ENCODE data around the gene RRAGD.

Gene RRAGD

GRCh38 chr6:89359561-89359960, 52.5 kb downstream of the RRAGD start:
- TF ChIP-seq CTCF (conservative IDR thresholded peaks at IDR 0.05; ENCODE audit: control insufficient read depth, insufficient read depth, low read depth, low read length) = no peak

GRCh38 chr6:89357390-89357789, 54.7 kb downstream of the RRAGD start:
- no peak for TF ChIP-seq CTCF (conservative IDR thresholded peaks at IDR 0.05; ENCODE audit: control insufficient read depth, insufficient read depth, low read depth, low read length)
- H3K4me3 ChIP-seq (ENCODE audit: control insufficient read depth, low read depth, low read length) = no peak overlapping the region

More at GRCh38 chr6:89359561-89359960, 52.5 kb downstream of the RRAGD start:
- no peak for DNase-seq (ENCODE audit: low read depth)
- H3K4me3 ChIP-seq (ENCODE audit: control insufficient read depth, low read depth, low read length) = no peak overlapping the region

GRCh38 chr6:89356642-89357170, 55.4 kb downstream of the RRAGD start:
- no peak for TF ChIP-seq CTCF (conservative IDR thresholded peaks at IDR 0.05; ENCODE audit: control insufficient read depth, insufficient read depth, low read depth, low read length)
- no peak overlapping the region for H3K4me3 ChIP-seq (ENCODE audit: control insufficient read depth, low read depth, low read length)
- DNase-seq (ENCODE audit: low read depth) = no peak

More at GRCh38 chr6:89357390-89357789, 54.7 kb downstream of the RRAGD start:
- DNase-seq (ENCODE audit: low read depth) = no peak

- H3K4me3 ChIP-seq (ENCODE audit: control insufficient read depth, low read depth, low read length) = no peak overlapping the region
- no peak for TF ChIP-seq CTCF (conservative IDR thresholded peaks at IDR 0.05; ENCODE audit: control insufficient read depth, insufficient read depth, low read depth, low read length)
- DNase-seq (ENCODE audit: low read depth) = no peak
Observed at GRCh38 chr6:89355511-89356194, 56.4 kb downstream of the RRAGD start.

GRCh38 chr6:89353702-89354392, 58.2 kb downstream of the RRAGD start:
- TF ChIP-seq CTCF (conservative IDR thresholded peaks at IDR 0.05; ENCODE audit: control insufficient read depth, insufficient read depth, low read depth, low read length) = no peak
- no peak overlapping the region for H3K4me3 ChIP-seq (ENCODE audit: control insufficient read depth, low read depth, low read length)
- no peak for DNase-seq (ENCODE audit: low read depth)

- H3K4me3 ChIP-seq (ENCODE audit: control insufficient read depth, low read depth, low read length) = peak overlapping the region; percentile 77
- TF ChIP-seq CTCF (conservative IDR thresholded peaks at IDR 0.05; ENCODE audit: control insufficient read depth, insufficient read depth, low read depth, low read length) = no peak
- no peak for DNase-seq (ENCODE audit: low read depth)
Observed at GRCh38 chr6:89353118-89353556, 58.9 kb downstream of the RRAGD start.

Data from fibroblast of mammary gland (primary cell).